ENCODE results near the gene CORO6. TPM values are rescaled to one million over a fixed set of nuclear protein-coding genes. Genes with fewer than 3 reads are reported as not detected.

The CORO6 gene
- total and polyA plus RNA-seq, 2 of the 4 experiments (the other 2 are of a cell fraction) = 3.4 to 7.6 TPM

GRCh38 chr17:29593591-29594518 is 28.9 kb downstream of the CORO6 start:
- Histone ChIP-seq H3K27me3 (ENCODE audit: control insufficient read depth, insufficient read depth, low read length) (peaks cover 2% of the 10 kb centered on the region; the same call in 1 of the 2 replicates), H2AK5ac (ENCODE audit: low read depth, low read length) (no peak overlapping the region), H2BK120ac (ENCODE audit: low read depth, low read length) (no peak overlapping the region), H4K20me1 (ENCODE audit: insufficient read depth, low read length) (peaks cover 36% of the 10 kb centered on the region), H4K8ac (ENCODE audit: low read depth in 2 of 2, low read length in 2 of 2) (no peak overlapping the region; a peak in 1 of 4 replicates), H3K23ac (ENCODE audit: low read depth, low read length) (no peak overlapping the region; the same call in 1 of the 2 replicates), H3K4me2 (ENCODE audit: low read depth, low read length) (peak overlapping the region; percentile 86), H2AFZ (replicated peaks; ENCODE audit: low read length, poor library complexity) (peak overlapping the region; percentile 89), H4K91ac (ENCODE audit: insufficient read depth, low read depth, low read length) (no peak overlapping the region), H3K4me1 (ENCODE audit: control insufficient read depth, insufficient read depth, low read length) (peaks cover 30% of the 10 kb centered on the region), H3K4me3 (ENCODE audit: insufficient read depth, low read depth, low read length) (peak overlapping the region; percentile 73), H3K27ac (ENCODE audit: insufficient read depth, low read length) (no peak overlapping the region), H3K79me1 (ENCODE audit: low read depth in 1 of 2, low read length in 2 of 2) (peaks cover 0 to 24% of the 10 kb centered on the region in 2 experiments; a peak in 3 of 4 replicates), H2BK15ac (ENCODE audit: low read depth, low read length) (no peak overlapping the region), H3K9me3 (ENCODE audit: control insufficient read depth, insufficient read depth, low read length) (no peaks in the 10 kb centered on the region), H3K36me3 (ENCODE audit: control insufficient read depth, insufficient read depth, low read length) (no peaks in the 10 kb centered on the region), H3K9me1 (ENCODE audit: insufficient read depth, low read length) (no peaks in the 10 kb centered on the region; the same call in 1 of the 2 replicates), H3K4ac (ENCODE audit: low read depth, low read length) (no peak overlapping the region), H3K18ac (ENCODE audit: low read depth, low read length) (no peak overlapping the region), H3K56ac (ENCODE audit: extremely low read depth, insufficient read depth, low read length) (no peak overlapping the region), H2BK20ac (ENCODE audit: low read depth, low read length) (no peak overlapping the region), H2AK9ac (replicated peaks; ENCODE audit: low read depth, low read length, poor library complexity) (peak overlapping the region; percentile 86), H2BK5ac (ENCODE audit: low read depth, low read length, poor library complexity, severe bottlenecking) (no peak overlapping the region), H3K14ac (replicated peaks; ENCODE audit: low read depth, low read length) (no peak overlapping the region), H4K5ac (ENCODE audit: low read depth, low read length) (no peak overlapping the region), H3K9ac (ENCODE audit: low read depth, low read length) (0 out of 2 replicates have a peak overlapping the region, but pooled peaks have one; percentile 48)
- ATAC-seq (ENCODE audit: low read depth) (no peak), DNase-seq (peak; percentile 24)
- ChIA-PET POLR2A (ENCODE audit: unreplicated experiment) (no interaction called here), CTCF (interaction anchor here (1.2 kb wide), 1 partner anchor 24 kb away, joined by 3 read pairs; no protein-coding TSS in a partner anchor)
- WGBS, 2 experiments (ENCODE audit: extremely low coverage in 2 of 2, insufficient read length in 1 of 2) = 1% methylated on average over 14 of the region's 64 CpGs; no CpG with 5 or more reads in 1 of the 2 experiments
- TF ChIP-seq MXI1 (IDR thresholded peaks at IDR 0.05; ENCODE audit: borderline replicate concordance, low read depth, low read length) = peak; percentile 76; the same call in 1 of the 2 replicates
- TF ChIP-seq RCOR1 (IDR thresholded peaks at IDR 0.05; ENCODE audit: insufficient replicate concordance, low read length) = no peak
- 0 out of 2 replicates have a peak, but pooled peaks have one; percentile 17 for TF ChIP-seq CTCF (conservative IDR thresholded peaks at IDR 0.05; ENCODE audit: low read depth, low read length)
- in situ Hi-C loops (cut with MboI; ENCODE audit: low sequenced_read_pairs) = no loop called here
- intact Hi-C loops (cut with micrococcal nuclease) = no loop called here
- dilution Hi-C loops (cut with HindIII; ENCODE audit: low sequenced_read_pairs, unreplicated experiment) = no loop called here
- BruUV-seq (replicated peaks) = no TSS peak
